Stimulated activated CD4-positive, alpha-beta T cell treated with anti-CD3 and anti-CD28 coated beads, TNF-alpha, amount 100 ng/mL, for 4 hours (primary cell): ENCODE data around the gene TMEM186.
"Not testable (repeated sequence)": the region's sequence is repeated elsewhere in the genome, so short reads cannot be mapped to it uniquely, and the experiment has no call there.

Source experiments
- DNase-seq, 3 experiments: peaks; one replicate each; pipeline ENCODE4 v3.0.0-alpha.2; 2020; ENCODE audit warnings: low read depth in 3 of 3

Gene TMEM186

GRCh38 chr16:8774208-8774607, 23.2 kb downstream of the TMEM186 start:
- no peak for DNase-seq

GRCh38 chr16:8773537-8773936, 23.9 kb downstream of the TMEM186 start:
- DNase-seq, result no peak

- no peak for DNase-seq
Measured at GRCh38 chr16:8768692-8769091, 28.7 kb downstream of the TMEM186 start.

GRCh38 chr16:8768283-8768682, 29.2 kb downstream of the TMEM186 start:
- DNase-seq, result no peak

- no peak for DNase-seq
Measured at GRCh38 chr16:8767176-8767575, 30.3 kb downstream of the TMEM186 start.

GRCh38 chr16:8764525-8765250, 32.8 kb downstream of the TMEM186 start:
- no peak for DNase-seq

- no peak for DNase-seq
Measured at GRCh38 chr16:8763899-8764298, 33.5 kb downstream of the TMEM186 start.

GRCh38 chr16:8763083-8763482, 34.4 kb downstream of the TMEM186 start:
- no peak for DNase-seq

- no peak for DNase-seq
Measured at GRCh38 chr16:8762254-8762653, 35.2 kb downstream of the TMEM186 start.

GRCh38 chr16:8761078-8761477, 36.4 kb downstream of the TMEM186 start:
- no peak for DNase-seq

GRCh38 chr16:8760021-8760420, 37.4 kb downstream of the TMEM186 start:
- no peak for DNase-seq

GRCh38 chr16:8758022-8758421, 39.4 kb downstream of the TMEM186 start:
- no peak for DNase-seq

- no peak for DNase-seq
Measured at GRCh38 chr16:8756755-8757154, 40.7 kb downstream of the TMEM186 start.

- no peak for DNase-seq
Measured at GRCh38 chr16:8753416-8754054, 43.9 kb downstream of the TMEM186 start.

- no peak for DNase-seq
Measured at GRCh38 chr16:8752706-8753105, 44.7 kb downstream of the TMEM186 start.

GRCh38 chr16:8751481-8752311, 45.7 kb downstream of the TMEM186 start:
- no peak for DNase-seq

GRCh38 chr16:8748944-8749343, 48.5 kb downstream of the TMEM186 start:
- not testable (repeated sequence) for DNase-seq
